Measurements from ENCODE around the gene HLA-B. TPM values are rescaled to one million over a fixed set of nuclear protein-coding genes. Genes with fewer than 3 reads are reported as not detected.

Gene HLA-B
- total RNA-seq, 4 donors from 2014 or later = 193 to 1,414 (median 554) TPM

GRCh38 chr6:31345026-31345730, 11.8 kb downstream of the HLA-B start:
- DNase-seq = no peak
- no peaks in the 10 kb centered on the region for H3K36me3 ChIP-seq
- TF ChIP-seq CTCF (IDR thresholded peaks at IDR 0.05) (no peak), POLR2A (IDR thresholded peaks at IDR 0.05) (no peak)
- H3K27me3 ChIP-seq = no peaks in the 10 kb centered on the region
- H3K27ac ChIP-seq = no peak overlapping the region
- H3K4me3 ChIP-seq = no peak overlapping the region
- H3K4me1 ChIP-seq = no peaks in the 10 kb centered on the region
- H3K9me3 ChIP-seq = no peaks in the 10 kb centered on the region
- intact Hi-C loops (cut with DNase I) = no loop called here
- WGBS, 2 donors = 42 to 77% methylated on average over 5 of the region's 5 CpGs

GRCh38 chr6:31340228-31340627, 16.8 kb downstream of the HLA-B start:
- Histone ChIP-seq H3K4me1 (no peaks in the 10 kb centered on the region), H3K36me3 (no peaks in the 10 kb centered on the region), H3K4me3 (no peak overlapping the region), H3K27ac (no peak overlapping the region), H3K27me3 (no peaks in the 10 kb centered on the region), H3K9me3 (peaks cover 0 to 11% (median 0%) of the 10 kb centered on the region in 3 donors)
- TF ChIP-seq POLR2A (IDR thresholded peaks at IDR 0.05) (no peak), CTCF (IDR thresholded peaks at IDR 0.05) (no peak)
- DNase-seq = no peak
- intact Hi-C loops (cut with DNase I) = no loop called here

- Histone ChIP-seq H3K4me1 (no peaks in the 10 kb centered on the region), H3K9me3 (peaks cover 0 to 11% (median 0%) of the 10 kb centered on the region in 3 donors), H3K4me3 (no peak overlapping the region), H3K27ac (no peak overlapping the region), H3K36me3 (no peaks in the 10 kb centered on the region), H3K27me3 (no peaks in the 10 kb centered on the region)
- DNase-seq = no peak
- TF ChIP-seq POLR2A (IDR thresholded peaks at IDR 0.05) (no peak), CTCF (IDR thresholded peaks at IDR 0.05) (no peak)
- WGBS, 2 donors = 37 to 48% methylated on average over 3 of the region's 3 CpGs
- intact Hi-C loops (cut with DNase I) = no loop called here
These were observed 17.8 kb downstream of the HLA-B start for GRCh38 chr6:31339210-31339609.

GRCh38 chr6:31336896-31337496, 20.0 kb downstream of the HLA-B start:
- no peaks in the 10 kb centered on the region for H3K4me1 ChIP-seq
- DNase-seq = no peak
- TF ChIP-seq CTCF (IDR thresholded peaks at IDR 0.05) = no peak
- no peak for TF ChIP-seq POLR2A (IDR thresholded peaks at IDR 0.05)
- H3K4me3 ChIP-seq = no peak overlapping the region
- 49 to 68% methylated on average over 3 of the region's 3 CpGs for WGBS, 2 donors
- H3K9me3 ChIP-seq = peaks cover 0 to 11% (median 0%) of the 10 kb centered on the region in 3 donors
- H3K27ac ChIP-seq = no peak overlapping the region
- H3K27me3 ChIP-seq = no peaks in the 10 kb centered on the region
- intact Hi-C loops (cut with DNase I) = no loop called here
- no peaks in the 10 kb centered on the region for H3K36me3 ChIP-seq
